Ishikawa (cell line): ENCODE results near the gene PCDH9.

Source experiments
- CEBPB ChIP-seq: IDR thresholded peaks from 2 replicates; pipeline ENCODE4 v1.6.1; 2012
- CREB1 ChIP-seq: IDR thresholded peaks from 2 replicates; pipeline ENCODE4 v1.6.1; 2012; ENCODE audit warnings: low read depth
- EGR1 ChIP-seq: IDR thresholded peaks from 2 replicates; pipeline ENCODE4 v1.6.1; 2012
- EP300 ChIP-seq: IDR thresholded peaks from 2 replicates; pipeline ENCODE4 v1.6.1; 2012; ENCODE audit warnings: borderline replicate concordance
- FOXM1 ChIP-seq: IDR thresholded peaks from 2 replicates; pipeline ENCODE4 v1.6.1; 2012; ENCODE audit warnings: low read depth, borderline replicate concordance
- NFIC ChIP-seq: IDR thresholded peaks from 2 replicates; pipeline ENCODE4 v1.6.1; 2012
- RAD21 ChIP-seq: IDR thresholded peaks from 2 replicates; pipeline ENCODE4 v1.6.1; 2012; ENCODE audit warnings: low read depth
- TAF1 ChIP-seq: IDR thresholded peaks from 2 replicates; pipeline ENCODE4 v1.6.1; 2012; ENCODE audit warnings: low read depth, mild to moderate bottlenecking
- TCF12 ChIP-seq: IDR thresholded peaks from 2 replicates; pipeline ENCODE4 v1.6.1; 2012; ENCODE audit warnings: low read depth
- TEAD4 ChIP-seq: IDR thresholded peaks from 2 replicates; pipeline ENCODE4 v1.6.1; 2012
- YY1 ChIP-seq: IDR thresholded peaks from 2 replicates; pipeline ENCODE4 v1.6.1; 2012; ENCODE audit warnings: low read depth
- ZBTB7A ChIP-seq: IDR thresholded peaks from 2 replicates; pipeline ENCODE4 v1.6.1; 2012; ENCODE audit warnings: low read depth
- TF ChIP-seq, protein P1 (sequence below): IDR thresholded peaks from 2 replicates; pipeline ENCODE4 v1.6.1; 2012
- TF ChIP-seq, protein P2 (sequence below): IDR thresholded peaks from 2 replicates; pipeline ENCODE4 v1.6.1; 2012; ENCODE audit warnings: low read depth, mild to moderate bottlenecking
- TF ChIP-seq, protein P3 (sequence below): IDR thresholded peaks from 2 replicates; pipeline ENCODE4 v1.6.1; 2012

PCDH9 gene

DNA sequence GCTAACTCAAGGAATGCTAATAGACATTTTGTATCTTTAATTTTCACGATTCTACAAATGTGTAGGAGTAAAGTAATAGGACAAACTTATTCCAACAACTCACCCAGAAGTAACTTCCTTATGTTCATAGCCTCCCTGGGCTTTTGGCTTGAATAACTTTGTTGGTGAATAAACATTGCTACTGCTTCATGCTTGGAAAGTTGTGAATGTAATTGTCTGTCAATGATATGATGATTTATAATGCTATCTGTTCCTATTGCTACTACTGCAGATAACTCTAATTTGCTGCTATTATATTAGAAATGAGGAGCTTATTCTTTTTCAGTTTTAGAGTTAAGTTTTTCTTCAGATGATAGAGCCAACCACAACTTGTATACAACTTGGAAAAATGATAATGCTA is 307.7 kb downstream of the PCDH9 start:
- TF ChIP-seq, protein P1, sequence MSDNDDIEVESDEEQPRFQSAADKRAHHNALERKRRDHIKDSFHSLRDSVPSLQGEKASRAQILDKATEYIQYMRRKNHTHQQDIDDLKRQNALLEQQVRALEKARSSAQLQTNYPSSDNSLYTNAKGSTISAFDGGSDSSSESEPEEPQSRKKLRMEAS = no peak
- no peak for TF ChIP-seq ZBTB7A
- TF ChIP-seq TCF12 = no peak
- TF ChIP-seq EP300 = no peak
- TF ChIP-seq TEAD4 = no peak
- TF ChIP-seq TAF1 = no peak
- TF ChIP-seq, protein P2, sequence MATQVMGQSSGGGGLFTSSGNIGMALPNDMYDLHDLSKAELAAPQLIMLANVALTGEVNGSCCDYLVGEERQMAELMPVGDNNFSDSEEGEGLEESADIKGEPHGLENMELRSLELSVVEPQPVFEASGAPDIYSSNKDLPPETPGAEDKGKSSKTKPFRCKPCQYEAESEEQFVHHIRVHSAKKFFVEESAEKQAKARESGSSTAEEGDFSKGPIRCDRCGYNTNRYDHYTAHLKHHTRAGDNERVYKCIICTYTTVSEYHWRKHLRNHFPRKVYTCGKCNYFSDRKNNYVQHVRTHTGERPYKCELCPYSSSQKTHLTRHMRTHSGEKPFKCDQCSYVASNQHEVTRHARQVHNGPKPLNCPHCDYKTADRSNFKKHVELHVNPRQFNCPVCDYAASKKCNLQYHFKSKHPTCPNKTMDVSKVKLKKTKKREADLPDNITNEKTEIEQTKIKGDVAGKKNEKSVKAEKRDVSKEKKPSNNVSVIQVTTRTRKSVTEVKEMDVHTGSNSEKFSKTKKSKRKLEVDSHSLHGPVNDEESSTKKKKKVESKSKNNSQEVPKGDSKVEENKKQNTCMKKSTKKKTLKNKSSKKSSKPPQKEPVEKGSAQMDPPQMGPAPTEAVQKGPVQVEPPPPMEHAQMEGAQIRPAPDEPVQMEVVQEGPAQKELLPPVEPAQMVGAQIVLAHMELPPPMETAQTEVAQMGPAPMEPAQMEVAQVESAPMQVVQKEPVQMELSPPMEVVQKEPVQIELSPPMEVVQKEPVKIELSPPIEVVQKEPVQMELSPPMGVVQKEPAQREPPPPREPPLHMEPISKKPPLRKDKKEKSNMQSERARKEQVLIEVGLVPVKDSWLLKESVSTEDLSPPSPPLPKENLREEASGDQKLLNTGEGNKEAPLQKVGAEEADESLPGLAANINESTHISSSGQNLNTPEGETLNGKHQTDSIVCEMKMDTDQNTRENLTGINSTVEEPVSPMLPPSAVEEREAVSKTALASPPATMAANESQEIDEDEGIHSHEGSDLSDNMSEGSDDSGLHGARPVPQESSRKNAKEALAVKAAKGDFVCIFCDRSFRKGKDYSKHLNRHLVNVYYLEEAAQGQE = no peak
- no peak for TF ChIP-seq CREB1
- no peak for TF ChIP-seq EGR1
- no peak for TF ChIP-seq FOXM1

DNA sequence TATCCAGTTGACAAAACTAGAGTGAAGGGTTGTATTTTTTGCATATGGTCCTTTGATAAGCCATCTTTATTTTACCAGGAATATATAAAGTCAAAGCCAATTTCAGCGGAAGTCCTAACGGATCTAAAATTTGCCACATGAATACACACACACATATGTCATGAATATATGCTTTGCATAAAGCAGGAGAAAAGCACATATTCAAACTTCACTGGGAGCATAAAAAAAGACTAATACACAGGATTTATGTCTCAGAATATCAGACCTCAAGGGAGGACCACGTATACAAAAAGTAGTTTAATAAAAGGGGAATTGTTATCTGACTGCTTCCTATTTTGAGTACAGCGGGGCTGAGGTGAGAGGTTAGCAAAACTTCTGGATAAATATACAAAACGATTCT is 308.7 kb downstream of the PCDH9 start:
- TF ChIP-seq ZBTB7A = no peak
- no peak for TF ChIP-seq TAF1
- no peak for TF ChIP-seq RAD21
- TF ChIP-seq YY1 = no peak
- TF ChIP-seq CREB1 = no peak
- TF ChIP-seq EGR1 = no peak
- no peak for TF ChIP-seq TCF12
- TF ChIP-seq, protein P2 = no peak
- TF ChIP-seq CEBPB = no peak
- TF ChIP-seq FOXM1 = no peak
- TF ChIP-seq EP300 = no peak
- TF ChIP-seq, protein P1 = no peak
- TF ChIP-seq NFIC = no peak
- TF ChIP-seq, protein P3, sequence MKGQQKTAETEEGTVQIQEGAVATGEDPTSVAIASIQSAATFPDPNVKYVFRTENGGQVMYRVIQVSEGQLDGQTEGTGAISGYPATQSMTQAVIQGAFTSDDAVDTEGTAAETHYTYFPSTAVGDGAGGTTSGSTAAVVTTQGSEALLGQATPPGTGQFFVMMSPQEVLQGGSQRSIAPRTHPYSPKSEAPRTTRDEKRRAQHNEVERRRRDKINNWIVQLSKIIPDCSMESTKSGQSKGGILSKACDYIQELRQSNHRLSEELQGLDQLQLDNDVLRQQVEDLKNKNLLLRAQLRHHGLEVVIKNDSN = no peak

DNA sequence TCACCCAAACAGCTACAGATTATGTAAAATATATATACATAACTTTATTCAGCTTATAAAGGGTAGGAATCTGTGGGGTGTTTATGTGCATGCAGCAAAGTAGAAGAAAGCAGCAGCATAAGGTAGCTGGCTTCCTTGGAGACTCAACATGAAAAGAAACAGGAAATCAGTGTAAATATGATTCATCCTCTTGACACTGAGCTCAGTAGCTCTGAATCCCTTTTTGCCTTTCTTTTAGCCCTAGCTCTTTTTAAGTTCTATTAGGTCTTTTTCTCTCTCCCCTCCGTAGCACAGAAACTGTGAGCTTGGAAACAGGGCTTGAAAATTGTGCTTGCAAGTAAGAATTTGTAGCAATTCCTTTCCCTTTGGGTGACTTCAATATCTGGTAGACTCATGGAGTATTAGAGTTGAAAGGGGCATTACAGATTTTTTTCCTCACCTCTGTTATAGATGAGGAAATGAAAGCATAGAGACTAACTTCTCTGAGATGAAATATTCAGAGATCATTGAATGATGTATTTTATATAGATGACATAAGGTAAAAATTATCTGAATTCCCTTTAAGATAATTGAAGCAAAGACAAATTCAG is 314.4 kb downstream of the PCDH9 start:
- TF ChIP-seq EGR1 (no peak), TAF1 (no peak), RAD21 (no peak), ZBTB7A (no peak), TCF12 (no peak), YY1 (no peak), CEBPB (no peak), CREB1 (no peak), FOXM1 (no peak), EP300 (no peak), TEAD4 (no peak), NFIC (no peak)
- TF ChIP-seq, protein P1 = no peak
- TF ChIP-seq, protein P3 = no peak
- TF ChIP-seq, protein P2 = no peak

DNA sequence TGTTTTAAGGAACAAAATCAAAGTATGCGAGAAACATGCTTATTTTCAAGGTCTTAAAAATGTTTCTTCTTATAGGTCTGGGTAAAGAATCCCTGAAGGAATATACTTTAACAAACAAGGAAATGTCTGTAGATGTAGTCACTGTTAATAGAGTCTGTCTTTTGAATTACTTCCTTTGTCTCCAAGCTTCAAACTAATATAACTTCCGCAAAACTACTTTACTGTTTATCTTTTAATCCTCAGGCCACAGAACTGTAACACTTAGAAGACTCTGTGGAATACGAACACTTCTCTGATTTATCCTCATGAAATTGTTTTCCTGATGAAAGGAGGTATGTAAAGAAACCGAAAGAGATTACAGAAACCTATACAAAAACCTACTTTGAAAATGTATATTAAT is 316.0 kb downstream of the PCDH9 start:
- TF ChIP-seq CREB1 (no peak), EP300 (no peak), TEAD4 (no peak), EGR1 (no peak), FOXM1 (no peak), ZBTB7A (no peak), TAF1 (no peak)
